Gastrocnemius medialis (tissue), 4 donors: ENCODE data around the gene PHACTR3. TPM values are rescaled to one million over a fixed set of nuclear protein-coding genes. Genes with fewer than 3 reads are reported as not detected.

Experiments
- ATAC-seq, 2 donors: fragments of 150-250 bp; one replicate each; pipeline ENCODE4 v1.9.1; 2016
- DNase-seq, 2 donors: peaks; one replicate each; pipeline ENCODE4 v3.0.0-alpha.2; 2019
- H3K27ac ChIP-seq, 4 donors: fragments of 200-600 bp; sonication (generic); 1 replicate in 1 of 4; 2 replicates in 3 of 4; pipeline ENCODE4 v1.5.1; 2016 to 2018; ENCODE audit warnings: mild to moderate bottlenecking in 2 of 4, moderate library complexity in 1 of 4
- H3K27me3 ChIP-seq, 3 donors: fragments of 200-600 bp; sonication (generic) in 2 of 3; 1 replicate in 1 of 3; 2 replicates in 2 of 3; pipeline versions ENCODE4 v1.5.1 to v1.6.0; 2016 to 2019; ENCODE audit warnings: mild to moderate bottlenecking in 1 of 3, moderate library complexity in 1 of 3
- H3K36me3 ChIP-seq, 2 donors: fragments of 200-600 bp; sonication (generic) in 1 of 2; one replicate each; pipeline ENCODE4 v1.5.1; 2017 to 2018
- H3K4me1 ChIP-seq, 2 donors: fragments of 200-600 bp; sonication (generic) in 1 of 2; one replicate each; pipeline ENCODE4 v1.5.1; 2016 to 2017; ENCODE audit warnings: mild to moderate bottlenecking in 2 of 2
- H3K4me3 ChIP-seq, 4 donors: fragments of 200-600 bp; sonication (generic) in 3 of 4; 1 replicate in 1 of 4; 2 replicates in 3 of 4; pipeline ENCODE4 v1.5.1; 2016 to 2019; ENCODE audit warnings: mild to moderate bottlenecking in 2 of 4
- H3K9me3 ChIP-seq, 3 donors: fragments of 200-600 bp; sonication (generic) in 2 of 3; 1 replicate in 1 of 3; 2 replicates in 2 of 3; pipeline ENCODE4 v1.5.1; 2016 to 2019
- POLR2A ChIP-seq, 2 donors: fragments of 450-650 bp; IDR thresholded peaks; one replicate each; pipeline ENCODE4 v1.6.1; 2017; ENCODE audit warnings: antibody characterized with exemption in 2 of 2, mild to moderate bottlenecking in 2 of 2, moderate library complexity in 2 of 2
- in situ Hi-C, 4 donors: fragments of 200-750 bp; cut with MboI; loops; one replicate each; pipeline versions ENCODE4 v1.15.0 to v1.8.0; 2017; ENCODE audit warnings: low sequenced_read_pairs in 4 of 4
- intact Hi-C: fragments of 100-400 bp; cut with DNase I; formaldehyde crosslinking; loops from one replicate; pipeline ENCODE4 v1.15.1; 2023; ENCODE audit warnings: low total_unique reads
- total RNA-seq, 4 donors: library from RNA; depleted of rRNA; stranded (reverse); fragments of >200 nt; gene quantifications; one replicate each; pipeline versions ENCODE4 v1.1.0 to v1.2.3, GENCODE V29; 2016
- TF ChIP-seq, protein P1 (sequence below), 5 experiments: fragments of 450-650 bp in 3 of 5; fragments of 200-600 bp in 2 of 5; sonication (generic) in 2 of 5; IDR thresholded peaks in 4 of 5; conservative IDR thresholded peaks in 1 of 5; 1 replicate in 4 of 5; 2 replicates in 1 of 5; pipeline ENCODE4 v1.5.1; 2016 to 2019; ENCODE audit warnings: antibody characterized with exemption in 5 of 5, mild to moderate bottlenecking in 3 of 5, moderate library complexity in 3 of 5

Gene PHACTR3
- total RNA-seq, 4 donors from 2014 or later = 0.24 to 1.1 (median 0.59) TPM; not detected in 1

DNA sequence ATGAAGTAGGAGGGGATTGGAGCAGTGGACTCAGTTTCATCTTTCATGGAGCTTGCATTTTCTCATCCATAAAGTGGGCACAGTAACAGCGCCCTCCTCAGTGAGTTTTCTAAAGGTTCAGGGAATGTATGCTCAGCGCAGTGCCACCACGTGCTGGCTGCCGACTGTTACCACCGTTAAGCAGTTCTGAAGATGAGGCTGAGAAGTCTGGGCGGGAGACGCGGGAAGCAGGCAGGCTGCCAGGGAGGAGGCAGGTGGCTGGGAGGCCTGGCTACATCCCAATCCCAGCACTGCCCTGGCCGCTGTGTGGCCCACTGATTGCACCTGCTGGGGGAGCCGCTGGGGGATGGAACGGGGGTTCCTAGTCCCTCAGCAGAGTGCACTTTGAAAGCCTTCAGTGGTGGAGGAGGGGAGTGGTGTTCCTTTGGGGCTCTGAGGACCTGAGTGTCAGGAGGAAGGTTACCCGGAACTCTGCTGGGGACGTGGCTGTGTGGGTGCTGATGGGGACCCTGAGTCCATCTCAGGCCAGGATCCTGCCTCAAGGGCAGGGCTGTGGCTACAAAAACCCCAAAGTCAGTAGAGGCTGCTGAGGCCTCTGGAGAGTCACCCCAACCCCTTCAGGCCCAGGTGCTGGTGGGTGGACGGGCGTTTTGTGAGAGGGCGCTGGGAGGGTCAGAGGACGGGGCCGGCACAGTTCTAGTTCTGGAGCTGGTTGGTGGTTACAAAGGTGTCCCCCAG lies 28.0 kb upstream of the PHACTR3 start:
- ATAC-seq = no peak
- DNase-seq = no peak
- no peaks in the 10 kb centered on the region for H3K36me3 ChIP-seq
- in situ Hi-C loops = no loop called here
- no peak overlapping the region for H3K4me3 ChIP-seq
- no peaks in the 10 kb centered on the region for H3K9me3 ChIP-seq
- no peaks in the 10 kb centered on the region for H3K4me1 ChIP-seq
- H3K27me3 ChIP-seq = peaks cover 17 to 30% (median 30%) of the 10 kb centered on the region in 3 donors
- intact Hi-C loops = no loop called here
- H3K27ac ChIP-seq = no peak overlapping the region
- TF ChIP-seq POLR2A (IDR thresholded peaks at IDR 0.05) = no peak
- TF ChIP-seq, protein P1, sequence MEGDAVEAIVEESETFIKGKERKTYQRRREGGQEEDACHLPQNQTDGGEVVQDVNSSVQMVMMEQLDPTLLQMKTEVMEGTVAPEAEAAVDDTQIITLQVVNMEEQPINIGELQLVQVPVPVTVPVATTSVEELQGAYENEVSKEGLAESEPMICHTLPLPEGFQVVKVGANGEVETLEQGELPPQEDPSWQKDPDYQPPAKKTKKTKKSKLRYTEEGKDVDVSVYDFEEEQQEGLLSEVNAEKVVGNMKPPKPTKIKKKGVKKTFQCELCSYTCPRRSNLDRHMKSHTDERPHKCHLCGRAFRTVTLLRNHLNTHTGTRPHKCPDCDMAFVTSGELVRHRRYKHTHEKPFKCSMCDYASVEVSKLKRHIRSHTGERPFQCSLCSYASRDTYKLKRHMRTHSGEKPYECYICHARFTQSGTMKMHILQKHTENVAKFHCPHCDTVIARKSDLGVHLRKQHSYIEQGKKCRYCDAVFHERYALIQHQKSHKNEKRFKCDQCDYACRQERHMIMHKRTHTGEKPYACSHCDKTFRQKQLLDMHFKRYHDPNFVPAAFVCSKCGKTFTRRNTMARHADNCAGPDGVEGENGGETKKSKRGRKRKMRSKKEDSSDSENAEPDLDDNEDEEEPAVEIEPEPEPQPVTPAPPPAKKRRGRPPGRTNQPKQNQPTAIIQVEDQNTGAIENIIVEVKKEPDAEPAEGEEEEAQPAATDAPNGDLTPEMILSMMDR (IDR thresholded peaks at IDR 0.05 in 4 of 5, conservative IDR thresholded peaks at IDR 0.05 in 1 of 5) = no peak

DNA sequence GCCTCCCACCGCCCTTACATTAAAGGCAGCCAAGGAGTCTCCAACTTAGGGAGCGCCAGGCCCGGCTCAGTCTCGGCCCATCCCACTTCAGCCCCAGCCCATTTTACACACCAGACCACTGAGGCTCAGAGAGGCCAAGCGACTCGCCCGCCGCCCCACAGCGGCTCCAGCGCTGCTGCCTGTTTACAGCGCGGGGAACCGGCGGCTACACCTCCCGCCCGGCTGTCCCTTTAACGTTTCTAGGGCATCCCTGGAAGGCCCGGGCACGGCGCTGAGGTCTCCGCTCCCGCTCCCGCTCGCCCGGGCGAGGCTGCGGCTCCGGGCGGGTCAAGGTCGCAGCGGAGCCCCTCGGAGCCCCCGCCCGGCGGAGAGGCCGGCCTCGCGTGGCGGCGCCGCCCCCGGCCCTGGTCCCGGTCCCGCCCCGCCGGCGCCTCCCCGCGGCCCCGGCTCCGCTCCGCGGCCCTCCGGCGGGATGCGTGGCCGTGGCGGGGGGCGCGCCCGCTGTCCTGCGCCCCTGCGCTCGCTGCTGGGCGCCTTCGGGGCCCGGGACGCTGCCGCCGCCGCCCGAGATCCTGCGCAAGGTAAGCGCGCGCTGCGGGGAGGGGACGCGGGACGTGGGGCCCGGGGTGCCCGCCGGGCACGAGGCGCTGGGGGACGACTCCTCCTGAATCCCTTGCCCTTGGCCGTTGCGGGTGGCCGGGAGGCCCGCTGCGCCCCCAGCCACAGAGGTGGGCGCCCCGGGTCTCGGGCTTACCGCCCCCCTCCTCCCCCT lies 27.1 kb upstream of the PHACTR3 start:
- intact Hi-C loops = no loop called here
- H3K36me3 ChIP-seq = no peaks in the 10 kb centered on the region
- TF ChIP-seq, protein P1 (IDR thresholded peaks at IDR 0.05 in 4 of 5, conservative IDR thresholded peaks at IDR 0.05 in 1 of 5) = no peak
- no peak for TF ChIP-seq POLR2A (IDR thresholded peaks at IDR 0.05)
- H3K27ac ChIP-seq = no peak overlapping the region
- H3K9me3 ChIP-seq = no peaks in the 10 kb centered on the region
- no peak for DNase-seq
- H3K4me1 ChIP-seq = no peaks in the 10 kb centered on the region
- H3K27me3 ChIP-seq = peaks cover 17 to 30% (median 26%) of the 10 kb centered on the region in 3 donors
- no peak for ATAC-seq
- in situ Hi-C loops = no loop called here
- no peak overlapping the region for H3K4me3 ChIP-seq

DNA sequence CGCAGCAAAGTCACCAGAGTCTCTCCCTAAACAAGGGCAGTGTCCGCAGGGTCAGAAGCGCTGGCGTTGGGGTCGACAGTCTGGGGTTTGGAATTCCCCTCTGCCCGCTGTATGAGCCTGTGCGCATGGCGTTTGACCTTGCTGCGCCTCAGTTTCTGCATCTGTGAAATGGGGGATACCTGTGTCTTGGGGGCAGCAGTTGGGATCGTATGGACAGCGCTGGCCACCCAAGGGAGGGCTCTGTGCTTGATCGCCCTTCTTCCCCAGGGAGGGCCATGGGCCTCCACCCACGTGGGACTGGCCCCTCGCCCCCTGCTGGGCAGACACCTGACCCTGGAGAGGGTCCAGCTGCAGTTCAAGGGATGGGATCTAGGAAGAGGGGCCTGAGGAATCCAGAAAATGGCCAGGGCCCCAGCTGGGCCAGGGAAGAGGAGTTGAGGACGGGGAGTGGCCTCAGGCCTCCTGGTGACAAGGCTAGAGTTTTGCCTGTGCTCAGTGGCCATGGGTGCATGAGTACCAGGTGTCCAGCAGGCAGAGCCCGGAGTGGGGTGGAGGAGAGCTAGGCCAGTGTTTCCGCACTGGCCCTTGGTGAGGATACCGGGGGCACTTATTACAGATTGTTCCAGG lies 26.4 kb upstream of the PHACTR3 start:
- no peak overlapping the region for H3K27ac ChIP-seq
- ATAC-seq (no peak), DNase-seq (no peak)
- no peaks in the 10 kb centered on the region for H3K36me3 ChIP-seq
- intact Hi-C loops = no loop called here
- H3K4me3 ChIP-seq = no peak overlapping the region
- in situ Hi-C loops = no loop called here
- H3K27me3 ChIP-seq = peaks cover 17 to 30% (median 26%) of the 10 kb centered on the region in 3 donors
- no peaks in the 10 kb centered on the region for H3K9me3 ChIP-seq
- TF ChIP-seq, protein P1 (IDR thresholded peaks at IDR 0.05 in 4 of 5, conservative IDR thresholded peaks at IDR 0.05 in 1 of 5) = no peak
- TF ChIP-seq POLR2A (IDR thresholded peaks at IDR 0.05) = no peak
- H3K4me1 ChIP-seq = no peaks in the 10 kb centered on the region

- ATAC-seq = no peak
- Histone ChIP-seq H3K4me1 (no peaks in the 10 kb centered on the region), H3K27ac (no peak overlapping the region), H3K9me3 (no peaks in the 10 kb centered on the region), H3K27me3 (peaks cover 17 to 30% (median 29%) of the 10 kb centered on the region in 3 donors), H3K4me3 (no peak overlapping the region), H3K36me3 (no peaks in the 10 kb centered on the region)
- intact Hi-C loops = no loop called here
- in situ Hi-C loops = no loop called here
- no peak for DNase-seq
- TF ChIP-seq POLR2A (IDR thresholded peaks at IDR 0.05) = no peak
- TF ChIP-seq, protein P1 (IDR thresholded peaks at IDR 0.05 in 4 of 5, conservative IDR thresholded peaks at IDR 0.05 in 1 of 5) = no peak
These were observed 25.6 kb upstream of the PHACTR3 start for GRCh38 chr20:59578436-59579403.
